ENCODE data around the gene BAIAP2L2. TPM values are rescaled to one million over a fixed set of nuclear protein-coding genes. Genes with fewer than 3 reads are reported as not detected.

BAIAP2L2 gene
- total RNA-seq, 1 donor from 2014 or later = 4.5 TPM

- H3K9me3 Mint-ChIP-seq = no peaks in the 10 kb centered on the region
- peak; percentile 71 for TF ChIP-seq CTCF (conservative IDR thresholded peaks at IDR 0.05)
- DNase-seq (ENCODE audit: extremely low spot score, unreplicated experiment) = peak; percentile 68
- peak overlapping the region; percentile 49 for H3K4me3 Mint-ChIP-seq
- no peak overlapping the region for H3K27ac Mint-ChIP-seq
- no peaks in the 10 kb centered on the region for H3K27me3 Mint-ChIP-seq
- peaks cover 12% of the 10 kb centered on the region for H3K36me3 Mint-ChIP-seq
- peaks cover 10% of the 10 kb centered on the region for H3K4me1 Mint-ChIP-seq (ENCODE audit: unreplicated experiment)
These were observed 12.7 kb downstream of the BAIAP2L2 start for GRCh38 chr22:38097557-38098409.

- H3K27ac Mint-ChIP-seq = no peak overlapping the region
These were observed 13.4 kb downstream of the BAIAP2L2 start for GRCh38 chr22:38097058-38097457.

GRCh38 chr22:38089474-38089851 is 21.0 kb downstream of the BAIAP2L2 start:
- Mint-ChIP-seq H3K4me3 (no peak overlapping the region), H3K4me1 (ENCODE audit: unreplicated experiment) (peaks cover 4% of the 10 kb centered on the region), H3K27ac (no peak overlapping the region), H3K36me3 (peaks cover 8% of the 10 kb centered on the region), H3K27me3 (no peaks in the 10 kb centered on the region), H3K9me3 (no peaks in the 10 kb centered on the region)
- no peak for DNase-seq (ENCODE audit: extremely low spot score, unreplicated experiment)
- TF ChIP-seq CTCF (conservative IDR thresholded peaks at IDR 0.05) = no peak

More at GRCh38 chr22:38097058-38097457, 13.4 kb downstream of the BAIAP2L2 start:
- peaks cover 10% of the 10 kb centered on the region for H3K4me1 Mint-ChIP-seq (ENCODE audit: unreplicated experiment)
- peak overlapping the region; percentile 49 for H3K4me3 Mint-ChIP-seq
- no peak for DNase-seq (ENCODE audit: extremely low spot score, unreplicated experiment)
- no peaks in the 10 kb centered on the region for H3K27me3 Mint-ChIP-seq
- peaks cover 12% of the 10 kb centered on the region for H3K36me3 Mint-ChIP-seq
- no peak for TF ChIP-seq CTCF (conservative IDR thresholded peaks at IDR 0.05)
- H3K9me3 Mint-ChIP-seq = no peaks in the 10 kb centered on the region

GRCh38 chr22:38088629-38089473 is 21.6 kb downstream of the BAIAP2L2 start:
- peaks cover 4% of the 10 kb centered on the region for H3K4me1 Mint-ChIP-seq (ENCODE audit: unreplicated experiment)
- H3K27me3 Mint-ChIP-seq = no peaks in the 10 kb centered on the region
- H3K27ac Mint-ChIP-seq = no peak overlapping the region
- no peaks in the 10 kb centered on the region for H3K9me3 Mint-ChIP-seq
- no peak overlapping the region for H3K4me3 Mint-ChIP-seq
- H3K36me3 Mint-ChIP-seq = peaks cover 7% of the 10 kb centered on the region
- DNase-seq (ENCODE audit: extremely low spot score, unreplicated experiment) = no peak
- no peak for TF ChIP-seq CTCF (conservative IDR thresholded peaks at IDR 0.05)

- TF ChIP-seq CTCF (conservative IDR thresholded peaks at IDR 0.05) = no peak
- Mint-ChIP-seq H3K36me3 (no peaks in the 10 kb centered on the region), H3K27ac (peak overlapping the region; percentile 29), H3K9me3 (no peaks in the 10 kb centered on the region), H3K27me3 (no peaks in the 10 kb centered on the region), H3K4me3 (peak overlapping the region; percentile 22), H3K4me1 (ENCODE audit: unreplicated experiment) (peaks cover 4% of the 10 kb centered on the region)
- DNase-seq (ENCODE audit: extremely low spot score, unreplicated experiment) = no peak
These were observed 22.6 kb downstream of the BAIAP2L2 start for GRCh38 chr22:38087855-38088254.

All from type B pancreatic cell (in vitro differentiated cells).